ENCODE data around the gene APOBEC3B. TPM values are rescaled to one million over a fixed set of nuclear protein-coding genes. Genes with fewer than 3 reads are reported as not detected.
A peak's percentile ranks its signal among the peaks of the same experiment; 100 is the strongest.

The APOBEC3B gene
- total RNA-seq, 3 donors from 2014 or later (not counting 1 experiment from before 2014, with no cell fraction given), result 1.7 to 2.3 (median 2.2) TPM

- Histone ChIP-seq H3K27ac (ENCODE audit: low read length) (no peak overlapping the region), H3K36me3 (ENCODE audit: control insufficient read depth, insufficient read depth, low read length) (no peaks in the 10 kb centered on the region), H3K9me3 (ENCODE audit: control insufficient read depth, insufficient read depth, low read length) (no peaks in the 10 kb centered on the region), H3K4me3 (ENCODE audit: low read length) (no peak overlapping the region), H3K27me3 (ENCODE audit: control insufficient read depth, insufficient read depth, low read length) (no peaks in the 10 kb centered on the region), H3K4me1 (ENCODE audit: control insufficient read depth, insufficient read depth, low read length) (peaks cover 19% of the 10 kb centered on the region)
- Mint-ChIP-seq H3K9me3 (no peaks in the 10 kb centered on the region), H3K27ac (no peak overlapping the region), H3K36me3 (no peaks in the 10 kb centered on the region), H3K27me3 (ENCODE audit: low read depth in 2 of 2) (peaks cover 0 to 10% of the 10 kb centered on the region in 2 donors), H3K4me1 (peaks cover 0 to 5% of the 10 kb centered on the region in 2 donors), H3K4me3 (no peak overlapping the region)
- WGBS (ENCODE audit: insufficient coverage), result 93% methylated on average over 4 of the region's 5 CpGs
- TF ChIP-seq CTCF (IDR thresholded peaks at IDR 0.05), result no peak
- intact Hi-C loops (cut with micrococcal nuclease), result no loop called here
- DNase-seq (no peak), ATAC-seq (no peak)
Observed at GRCh38 chr22:38972558-38972957, 9.6 kb upstream of the APOBEC3B start.

GRCh38 chr22:38973289-38974169, 8.6 kb upstream of the APOBEC3B start:
- H3K36me3 Mint-ChIP-seq, result no peaks in the 10 kb centered on the region
- Histone ChIP-seq H3K4me1 (ENCODE audit: control insufficient read depth, insufficient read depth, low read length) (peaks cover 10% of the 10 kb centered on the region), H3K27ac (ENCODE audit: low read length) (no peak overlapping the region), H3K4me3 (ENCODE audit: low read length) (no peak overlapping the region), H3K27me3 (ENCODE audit: control insufficient read depth, insufficient read depth, low read length) (no peaks in the 10 kb centered on the region), H3K36me3 (ENCODE audit: control insufficient read depth, insufficient read depth, low read length) (no peaks in the 10 kb centered on the region), H3K9me3 (ENCODE audit: control insufficient read depth, insufficient read depth, low read length) (no peaks in the 10 kb centered on the region)
- H3K27me3 Mint-ChIP-seq (ENCODE audit: low read depth in 2 of 2), result peaks cover 0 to 10% of the 10 kb centered on the region in 2 donors
- peak in 2 of 3 donors; percentile 89 to 98 for ATAC-seq
- peak; percentile 44 to 80 for DNase-seq
- H3K4me1 Mint-ChIP-seq, result no peaks in the 10 kb centered on the region
- intact Hi-C loops (cut with micrococcal nuclease), result no loop called here
- peak; percentile 87 for TF ChIP-seq CTCF (IDR thresholded peaks at IDR 0.05)
- no peaks in the 10 kb centered on the region for H3K9me3 Mint-ChIP-seq
- H3K27ac Mint-ChIP-seq, result no peak overlapping the region
- no peak overlapping the region for H3K4me3 Mint-ChIP-seq
- WGBS (ENCODE audit: insufficient coverage), result 48% methylated on average over 15 of the region's 15 CpGs

GRCh38 chr22:38974170-38974825, 7.8 kb upstream of the APOBEC3B start:
- WGBS (ENCODE audit: insufficient coverage), result 93% methylated on average over 18 of the region's 18 CpGs
- H3K9me3 Mint-ChIP-seq, result no peaks in the 10 kb centered on the region

More at GRCh38 chr22:38974170-38974825, 7.8 kb upstream of the APOBEC3B start:
- Mint-ChIP-seq H3K27me3 (ENCODE audit: low read depth in 2 of 2) (peaks cover 0 to 10% of the 10 kb centered on the region in 2 donors), H3K36me3 (no peaks in the 10 kb centered on the region), H3K4me1 (no peaks in the 10 kb centered on the region), H3K27ac (no peak overlapping the region), H3K4me3 (no peak overlapping the region)
- DNase-seq (no peak), ATAC-seq (no peak)
- Histone ChIP-seq H3K27me3 (ENCODE audit: control insufficient read depth, insufficient read depth, low read length) (no peaks in the 10 kb centered on the region), H3K36me3 (ENCODE audit: control insufficient read depth, insufficient read depth, low read length) (no peaks in the 10 kb centered on the region), H3K9me3 (ENCODE audit: control insufficient read depth, insufficient read depth, low read length) (no peaks in the 10 kb centered on the region), H3K4me1 (ENCODE audit: control insufficient read depth, insufficient read depth, low read length) (peaks cover 6% of the 10 kb centered on the region), H3K27ac (ENCODE audit: low read length) (no peak overlapping the region), H3K4me3 (ENCODE audit: low read length) (no peak overlapping the region)
- no peak for TF ChIP-seq CTCF (IDR thresholded peaks at IDR 0.05)
- intact Hi-C loops (cut with micrococcal nuclease), result no loop called here

All from natural killer cell (primary cell).